ENCODE results near the gene ARL8B.
A peak's percentile ranks its signal among the peaks of the same experiment; 100 is the strongest.
"Not testable (repeated sequence)": the region's sequence is repeated elsewhere in the genome, so short reads cannot be mapped to it uniquely, and the experiment has no call there.

ARL8B gene

DNA sequence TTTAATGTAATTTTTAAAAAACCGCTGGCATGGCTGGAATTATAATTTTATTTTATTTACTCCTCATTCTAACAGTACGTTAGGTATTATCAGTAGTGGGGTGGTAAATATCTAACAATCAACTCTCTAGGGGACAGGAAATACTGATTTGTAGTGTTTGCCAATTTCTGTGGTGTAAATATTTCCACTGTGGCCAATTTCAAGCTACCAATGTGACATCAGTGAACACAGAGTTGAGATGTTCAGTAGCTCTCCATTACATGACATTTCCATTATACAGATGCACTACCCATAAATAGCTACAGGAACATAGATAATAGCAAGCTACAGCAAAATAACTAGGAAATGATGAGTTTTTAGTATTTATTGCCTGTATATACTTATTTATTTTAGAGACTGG lies 10.0 kb upstream of the ARL8B start:
- DNase-seq (ENCODE audit: low spot score), result no peak

DNA sequence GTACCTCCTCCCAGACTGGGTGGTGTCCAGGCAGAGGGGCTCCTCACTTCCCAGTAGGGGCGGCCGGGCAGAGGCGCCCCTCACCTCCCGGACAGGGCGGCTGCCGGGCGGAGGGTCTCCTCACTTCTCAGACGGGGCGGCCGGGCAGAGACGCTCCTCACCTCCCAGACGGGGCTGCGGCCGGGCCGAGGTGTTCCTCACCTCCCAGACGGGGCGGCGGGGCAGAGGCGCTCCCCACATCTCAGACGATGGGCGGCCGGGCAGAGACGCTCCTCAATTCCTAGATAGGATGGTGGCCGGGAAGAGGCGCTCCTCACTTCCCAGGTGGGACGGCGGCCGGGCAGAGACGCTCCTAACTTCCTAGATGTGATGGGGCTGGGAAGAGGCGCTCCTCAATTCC lies 8.4 kb upstream of the ARL8B start:
- not testable (repeated sequence) for DNase-seq (ENCODE audit: low spot score)

DNA sequence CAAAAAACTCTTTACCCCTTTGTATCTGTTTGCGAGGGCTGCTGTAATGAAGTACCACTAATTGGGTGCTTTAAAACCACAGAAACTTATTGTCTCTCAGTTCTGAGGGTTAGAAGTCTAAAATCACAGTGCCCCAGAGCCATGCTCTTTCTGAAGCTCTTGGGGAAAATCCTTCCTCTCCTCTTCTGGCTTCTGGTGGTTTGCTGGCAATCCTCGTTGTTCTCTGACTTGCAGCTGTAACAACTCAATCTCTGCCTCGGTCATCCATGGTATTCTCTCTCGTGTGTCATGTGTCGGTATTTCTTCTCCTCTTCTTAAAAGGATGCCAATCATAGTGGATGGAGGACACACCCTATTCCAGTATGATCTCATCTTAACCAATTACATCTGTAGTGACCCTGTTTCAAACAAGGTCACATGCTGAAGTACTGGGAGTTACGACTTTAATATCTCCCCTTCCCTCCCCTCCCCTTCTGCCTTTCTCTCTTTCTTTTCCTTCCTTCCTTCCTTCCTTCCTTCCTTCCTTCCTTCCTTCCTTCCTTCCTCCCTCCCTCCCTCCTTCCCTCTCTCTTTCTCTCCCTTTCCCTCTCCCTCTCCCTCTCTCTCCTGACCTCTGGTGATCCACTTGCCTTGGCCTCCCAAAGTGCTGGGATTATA lies 6.5 kb upstream of the ARL8B start:
- DNase-seq (ENCODE audit: low spot score), result no peak

DNA sequence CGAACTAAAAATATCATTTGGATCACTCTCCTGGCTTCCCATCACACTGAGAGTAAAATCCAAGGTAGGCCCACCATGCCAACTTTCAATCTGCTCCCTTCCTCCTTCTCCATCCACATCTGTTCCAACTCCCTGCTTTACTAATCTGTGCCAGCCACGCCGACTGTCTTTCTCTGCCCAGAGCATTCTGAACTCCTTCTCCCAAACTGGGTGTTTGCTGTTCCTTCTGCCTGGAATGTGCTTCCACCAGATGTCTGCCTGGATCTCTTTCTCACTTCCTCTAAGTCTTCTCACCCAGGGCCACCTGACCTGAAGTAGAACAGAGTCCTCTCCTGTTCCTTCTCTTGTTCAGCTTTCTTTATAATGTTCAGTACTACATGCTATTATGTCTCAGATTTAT lies 5.6 kb upstream of the ARL8B start:
- no peak for DNase-seq (ENCODE audit: low spot score)

DNA sequence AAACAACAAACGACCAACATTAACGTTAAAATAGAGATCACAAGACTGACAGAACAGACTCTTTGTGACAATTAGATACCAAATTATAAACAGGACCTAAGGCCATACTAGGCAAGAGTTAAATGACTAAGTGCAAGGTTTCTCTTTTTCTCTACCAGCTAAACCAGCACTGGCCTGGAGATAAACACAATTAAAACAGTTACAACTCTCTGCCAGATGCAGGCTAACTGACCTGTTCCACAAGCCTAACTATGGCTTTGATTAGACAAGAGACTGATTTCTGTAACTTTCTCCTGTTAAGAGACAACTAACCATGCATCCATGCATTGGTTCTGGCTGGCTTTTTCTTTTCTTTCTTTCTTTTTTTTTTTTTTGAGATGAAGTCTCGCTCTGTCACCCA lies 1.6 kb upstream of the ARL8B start:
- no peak for DNase-seq (ENCODE audit: low spot score)

DNA sequence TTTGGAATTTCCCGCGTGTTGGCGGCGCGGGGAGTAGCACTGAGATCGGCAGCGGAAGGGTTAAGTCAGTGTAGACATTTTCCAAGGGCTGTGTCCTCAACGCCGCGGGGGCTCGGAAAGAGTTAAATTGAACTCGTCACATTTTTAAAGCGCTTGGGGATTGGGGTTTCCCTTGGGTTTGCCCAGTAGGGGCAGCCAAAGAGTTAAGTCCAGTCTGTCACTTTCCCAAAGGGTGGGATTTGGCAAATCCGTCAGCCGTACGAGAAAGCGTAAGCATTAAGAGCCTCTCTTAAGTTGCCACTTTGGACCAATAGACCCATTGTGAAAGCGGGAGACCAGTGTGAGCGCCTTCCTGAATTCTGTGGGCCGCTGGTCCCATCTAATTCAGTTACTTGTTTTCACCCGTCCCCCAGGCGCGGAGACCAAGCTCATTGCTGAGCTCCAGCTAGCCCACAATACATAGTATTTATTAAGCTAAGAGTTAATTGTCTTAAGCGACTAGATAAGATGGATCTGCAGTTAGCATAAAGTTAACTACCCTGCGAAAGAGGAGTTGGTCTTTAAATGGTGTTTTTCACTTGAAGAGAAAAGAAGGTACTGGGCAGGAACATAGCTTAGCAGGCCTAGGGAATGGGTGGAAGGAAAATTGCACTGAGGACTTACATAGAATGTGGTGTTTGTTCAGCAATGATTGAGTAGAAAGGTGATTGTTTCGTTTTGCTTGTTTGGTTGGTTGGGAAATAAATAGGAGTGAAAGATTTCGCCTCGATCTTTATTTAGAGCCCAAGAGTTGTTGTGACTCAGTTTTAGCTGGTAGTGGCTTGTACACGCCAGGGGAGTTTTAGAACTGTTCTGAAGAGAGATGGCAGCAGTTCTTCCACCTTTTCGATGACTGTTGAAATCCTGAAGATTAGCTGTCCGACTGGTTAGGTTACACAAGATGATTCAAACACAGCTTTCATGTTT lies 932 bp downstream of the ARL8B start:
- DNase-seq (ENCODE audit: low spot score), result peak; percentile 49

DNA sequence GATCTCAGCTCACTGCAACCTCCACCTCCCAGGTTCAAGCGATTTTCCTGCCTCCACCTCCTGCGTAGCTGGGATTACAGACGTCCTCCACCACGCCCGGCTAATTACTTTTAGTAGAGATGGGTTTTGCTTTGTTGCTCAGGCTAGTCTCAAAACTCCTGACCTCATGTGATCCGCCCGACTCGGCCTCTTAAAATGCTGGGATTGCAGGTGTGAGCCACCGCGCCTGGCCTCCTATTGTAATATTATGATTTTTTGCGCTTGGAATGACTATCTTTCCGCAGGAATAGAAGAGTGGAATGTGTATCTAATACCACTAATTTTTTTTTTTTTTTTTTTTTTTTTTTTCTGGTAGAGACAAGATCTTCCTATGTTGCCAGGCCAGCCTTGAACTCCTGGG lies 1.8 kb downstream of the ARL8B start:
- DNase-seq (ENCODE audit: low spot score), result no peak

DNA sequence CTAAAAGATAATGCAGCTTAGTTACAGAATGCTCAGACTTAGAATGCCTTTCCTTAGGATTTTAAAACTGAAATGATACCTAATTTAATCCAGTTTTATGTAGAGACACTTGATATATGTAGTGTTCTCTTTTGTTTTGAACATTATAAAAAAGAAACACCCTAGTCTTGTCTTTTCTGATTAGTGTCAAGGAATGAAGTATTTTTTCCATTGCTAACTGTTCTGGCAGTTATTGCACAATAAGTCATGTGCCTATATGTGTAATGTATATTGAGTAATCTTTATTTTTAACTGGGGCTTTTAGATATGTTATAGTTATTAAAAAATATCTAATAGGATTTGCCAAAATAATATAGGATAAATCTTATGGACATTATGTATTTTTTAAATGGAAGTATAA lies 4.5 kb downstream of the ARL8B start:
- no peak for DNase-seq (ENCODE audit: low spot score)

DNA sequence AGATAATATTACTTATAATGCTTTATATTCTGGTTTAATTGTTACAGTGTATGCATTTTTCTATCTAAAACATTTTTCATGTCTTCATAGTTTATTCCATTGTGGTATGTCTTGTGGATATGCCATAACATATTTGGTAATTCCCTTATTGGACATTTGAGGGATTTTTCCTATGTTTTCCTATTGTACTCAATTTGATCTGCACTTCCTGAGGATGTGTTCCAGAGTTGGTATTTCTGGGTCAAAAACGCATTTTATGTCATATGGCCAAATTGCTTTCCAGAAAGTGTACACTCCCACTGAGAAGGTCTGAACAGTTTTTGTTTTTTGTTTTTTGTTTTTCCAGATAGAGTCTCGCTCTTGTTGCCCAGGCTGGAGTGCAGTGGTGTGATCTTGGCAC lies 6.8 kb downstream of the ARL8B start:
- DNase-seq (ENCODE audit: low spot score), result no peak

DNA sequence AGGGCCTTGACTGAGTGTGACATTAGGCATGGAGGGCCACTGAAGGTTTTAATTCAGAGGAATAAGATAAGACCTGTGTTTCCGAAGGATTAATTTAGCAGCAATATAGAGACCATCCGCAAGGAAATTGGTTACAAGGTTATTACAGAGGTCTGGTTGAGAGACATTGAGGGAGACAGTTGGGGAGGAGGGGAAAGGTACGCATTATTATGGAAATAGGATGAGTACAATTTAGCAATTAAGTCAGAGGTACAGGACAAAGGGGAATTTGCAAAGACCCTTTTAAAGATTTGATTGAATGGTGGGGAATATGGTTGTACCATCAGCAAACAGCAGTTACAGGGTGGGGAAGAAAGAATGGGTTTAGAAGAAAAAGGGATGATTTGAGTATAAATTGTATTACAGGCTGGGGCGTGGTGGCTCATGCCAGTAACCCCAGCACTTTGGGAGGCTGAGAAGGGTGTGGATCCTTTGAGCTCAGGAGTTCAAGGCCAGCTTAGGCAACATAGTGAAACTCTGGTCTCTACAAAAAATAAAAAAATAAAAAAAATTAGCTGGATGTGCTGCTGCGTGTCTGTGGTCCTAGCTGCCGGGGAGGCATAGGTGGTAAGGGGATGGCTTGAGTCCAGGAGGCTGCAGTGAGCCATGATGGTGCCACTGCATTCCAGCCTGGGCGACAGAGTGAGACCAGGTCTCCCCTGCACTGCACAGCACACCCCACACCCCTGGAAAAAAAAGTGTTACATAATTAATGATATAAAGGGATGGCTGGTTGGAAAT lies 11.3 kb downstream of the ARL8B start:
- no peak for DNase-seq (ENCODE audit: low spot score)

DNA sequence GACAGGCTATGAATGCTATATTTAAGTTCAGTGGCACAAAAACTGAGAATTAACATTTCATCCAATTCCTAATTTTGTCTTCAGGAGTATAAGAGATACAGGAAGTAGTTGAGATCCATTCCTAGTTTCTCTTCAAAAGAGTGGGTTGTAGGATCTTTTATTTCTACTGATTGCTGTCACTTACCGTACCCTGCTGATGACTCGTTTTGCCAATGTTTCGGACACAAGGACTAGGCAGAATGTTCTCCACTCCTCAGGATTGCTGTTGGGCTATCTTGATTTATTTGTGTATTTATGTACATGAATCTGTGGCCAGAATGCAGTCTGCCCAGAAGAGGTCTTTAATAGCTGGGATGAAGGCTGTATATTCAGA lies 11.9 kb downstream of the ARL8B start:
- DNase-seq (ENCODE audit: low spot score), result no peak

DNA sequence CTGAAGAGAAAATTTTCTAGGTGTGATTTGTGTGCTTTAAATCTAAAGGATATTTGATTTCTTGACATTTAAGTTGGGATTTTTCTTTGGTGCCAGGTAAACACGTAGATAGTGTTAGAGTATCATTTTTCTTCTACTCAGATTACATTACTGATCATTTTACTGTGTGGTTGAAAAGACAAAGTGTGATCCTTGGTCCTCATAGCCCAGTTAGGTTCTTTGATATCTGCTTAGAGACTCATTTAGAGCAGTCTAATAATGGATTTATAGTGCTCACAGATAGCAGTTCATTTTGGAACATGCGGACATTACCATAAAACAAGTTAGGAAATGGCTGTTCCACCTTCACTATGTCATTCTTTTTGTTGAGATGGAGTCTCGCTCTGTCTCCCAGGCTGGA lies 12.4 kb downstream of the ARL8B start:
- no peak for DNase-seq (ENCODE audit: low spot score)

DNA sequence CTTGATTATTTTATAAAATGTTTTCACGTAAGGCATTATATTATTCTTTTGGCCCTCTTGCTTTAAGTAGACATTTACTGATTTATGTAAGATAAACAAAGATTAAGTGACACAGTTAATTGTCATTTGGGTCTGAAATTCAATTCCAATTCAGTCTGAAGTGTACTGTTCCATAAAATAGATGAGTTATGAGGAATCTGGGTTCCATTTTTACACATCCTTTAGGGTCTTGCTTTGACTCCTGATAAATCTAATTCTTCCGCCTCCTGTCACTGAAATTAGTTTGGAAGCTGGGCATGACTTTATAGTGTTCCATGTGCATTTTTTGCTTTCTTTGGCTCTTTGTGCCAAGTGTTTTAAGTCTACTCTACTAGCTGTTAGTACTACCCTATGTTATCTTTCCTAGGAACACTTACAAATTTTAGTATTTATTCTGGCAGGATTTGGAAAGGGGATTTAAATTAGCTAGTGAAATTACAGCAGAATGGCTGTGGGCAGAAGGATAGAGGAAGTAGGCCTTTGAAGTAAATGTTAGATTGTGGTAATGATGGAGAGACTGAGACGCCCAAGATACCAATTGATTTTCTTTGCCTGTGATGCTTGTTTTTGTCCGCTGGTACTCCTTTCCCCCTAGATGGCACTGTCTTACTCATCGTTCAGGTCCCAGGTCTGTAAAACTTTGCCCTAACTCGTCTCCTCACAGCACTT lies 14.3 kb downstream of the ARL8B start:
- peak; percentile 71 for DNase-seq (ENCODE audit: low spot score)

DNA sequence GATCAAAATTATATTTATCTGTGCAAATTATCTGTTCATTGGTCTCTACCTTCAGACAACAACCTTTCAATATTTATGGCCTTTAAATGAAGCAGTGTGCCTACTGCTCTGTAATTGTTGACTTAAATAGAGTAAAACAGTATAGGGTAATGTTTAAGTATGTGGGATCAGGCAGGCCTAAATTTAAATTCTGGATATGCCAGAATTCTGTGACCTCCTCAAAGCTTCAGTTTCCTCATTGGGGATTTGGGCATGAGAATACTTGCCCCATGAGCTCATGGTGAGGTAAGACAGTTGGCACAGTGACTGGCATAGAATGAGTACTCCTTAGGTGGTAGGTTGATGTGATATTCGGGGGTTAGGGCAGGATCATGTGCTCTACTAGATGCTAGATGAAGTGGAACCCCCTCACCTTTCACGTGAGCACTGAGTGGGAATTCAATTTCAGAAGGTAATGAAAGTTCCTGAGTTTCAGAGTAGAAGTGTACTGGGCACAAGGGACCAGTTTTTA lies 14.9 kb downstream of the ARL8B start:
- DNase-seq (ENCODE audit: low spot score), result no peak

DNA sequence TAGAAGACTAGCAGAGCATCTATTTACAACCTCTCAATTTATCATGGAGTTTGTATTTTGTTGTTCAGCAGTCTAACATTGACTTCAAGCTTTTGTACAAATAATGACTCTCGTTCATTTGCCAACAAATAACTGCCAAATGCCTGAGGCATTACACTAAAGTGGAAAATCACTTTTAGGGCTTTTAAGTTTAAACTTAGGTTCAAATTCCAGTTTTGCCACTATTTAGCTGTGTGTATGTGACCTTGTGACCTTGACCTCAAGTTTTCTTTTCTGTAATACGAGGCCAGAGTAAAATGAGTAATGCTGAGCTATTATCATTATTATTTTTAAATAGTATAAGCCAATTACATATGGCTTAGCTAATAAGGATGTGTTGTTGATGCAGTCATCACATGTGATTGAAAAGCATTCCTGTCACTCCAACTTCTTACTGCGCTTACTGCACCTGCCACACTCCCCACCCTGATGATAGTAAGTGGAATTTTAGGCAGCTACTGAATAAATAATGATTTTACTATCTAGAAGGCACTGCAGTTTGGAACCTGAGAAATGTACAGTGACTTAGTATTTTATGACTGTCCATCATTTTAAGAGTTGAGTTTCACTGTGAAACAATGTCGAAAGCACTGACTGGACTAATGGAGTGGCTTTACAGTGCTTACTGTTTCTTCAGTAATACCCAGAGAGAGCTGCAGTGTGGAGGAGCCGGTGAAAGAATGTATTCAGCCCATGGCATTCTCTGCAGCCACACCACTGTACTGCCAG lies 16.3 kb downstream of the ARL8B start:
- no peak for DNase-seq (ENCODE audit: low spot score)

DNA sequence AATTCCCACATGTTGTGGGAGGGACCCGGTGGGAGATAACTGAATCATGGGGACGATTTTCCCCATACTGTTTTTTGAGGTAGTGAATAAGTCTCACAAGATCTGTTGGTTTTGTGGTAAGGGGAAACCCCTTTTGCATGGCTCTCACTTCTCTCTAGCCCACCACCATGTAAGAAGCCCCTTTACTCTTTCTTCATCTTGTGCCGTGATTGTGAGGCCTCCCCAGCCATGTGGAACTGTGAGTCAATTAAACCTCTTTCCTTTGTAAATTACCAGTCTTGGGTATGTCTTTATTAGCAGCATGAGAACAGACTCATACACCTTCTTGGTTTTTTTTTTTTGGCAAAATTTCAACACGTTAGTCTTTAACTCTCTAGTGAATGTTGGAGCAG lies 18.1 kb downstream of the ARL8B start:
- no peak for DNase-seq (ENCODE audit: low spot score)

DNA sequence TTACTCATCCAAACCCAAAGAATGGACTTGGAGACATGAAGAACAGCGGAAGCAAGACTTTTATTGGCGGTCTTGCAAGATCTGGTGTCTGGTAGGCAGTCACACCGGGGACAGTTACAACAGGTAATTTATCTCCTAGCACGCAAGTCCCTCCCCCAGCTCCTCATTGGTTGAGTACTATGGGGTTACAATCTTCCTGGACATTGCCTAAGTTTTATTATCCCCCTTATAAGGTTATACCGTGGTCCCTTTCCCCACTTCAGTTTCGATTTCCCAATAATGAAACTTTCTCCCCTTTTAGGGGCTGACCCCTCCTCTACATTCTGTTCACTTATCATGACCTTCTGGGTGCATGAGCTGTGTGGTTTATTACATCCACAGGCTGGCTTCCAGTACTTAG lies 18.7 kb downstream of the ARL8B start:
- no peak for DNase-seq (ENCODE audit: low spot score)

DNA sequence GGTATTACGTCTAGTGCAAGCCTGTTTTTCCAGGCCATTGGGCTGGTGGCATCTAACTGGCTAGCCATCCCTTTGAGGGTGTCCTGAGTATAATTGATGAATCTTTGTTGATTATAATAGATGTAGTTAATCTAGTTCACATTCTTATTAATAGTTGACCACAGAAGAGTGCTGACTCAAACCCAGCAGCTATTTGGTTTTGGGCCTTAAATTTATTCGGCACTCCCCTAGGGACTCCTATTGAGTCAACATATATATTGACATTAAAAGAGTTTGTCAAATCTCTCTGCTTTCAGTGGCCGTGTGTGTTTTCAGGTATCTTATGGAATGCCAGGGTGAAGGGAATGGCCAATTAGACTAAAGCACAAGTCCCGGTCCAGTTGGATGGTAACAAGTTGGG lies 19.7 kb downstream of the ARL8B start:
- DNase-seq (ENCODE audit: low spot score), result no peak

DNA sequence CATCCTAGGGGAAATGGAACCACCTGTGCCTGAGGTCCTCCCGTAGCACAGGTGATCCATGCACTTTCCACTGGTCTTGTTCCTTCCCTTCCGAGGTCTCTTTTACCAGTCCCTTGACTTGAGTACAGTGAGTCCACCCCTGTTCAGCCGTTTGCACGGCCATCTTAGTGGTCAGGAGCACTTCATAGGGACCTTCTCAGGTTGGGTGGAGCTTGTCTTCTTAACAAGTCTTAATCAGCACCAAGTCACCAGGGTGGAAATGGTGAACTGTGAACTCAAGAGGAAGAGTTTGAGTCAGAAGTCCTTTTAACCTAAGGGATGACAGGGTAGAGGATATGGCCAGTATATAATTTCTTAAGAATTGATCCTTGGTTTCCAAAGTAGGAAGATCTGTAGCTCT lies 21.4 kb downstream of the ARL8B start:
- no peak for DNase-seq (ENCODE audit: low spot score)

DNA sequence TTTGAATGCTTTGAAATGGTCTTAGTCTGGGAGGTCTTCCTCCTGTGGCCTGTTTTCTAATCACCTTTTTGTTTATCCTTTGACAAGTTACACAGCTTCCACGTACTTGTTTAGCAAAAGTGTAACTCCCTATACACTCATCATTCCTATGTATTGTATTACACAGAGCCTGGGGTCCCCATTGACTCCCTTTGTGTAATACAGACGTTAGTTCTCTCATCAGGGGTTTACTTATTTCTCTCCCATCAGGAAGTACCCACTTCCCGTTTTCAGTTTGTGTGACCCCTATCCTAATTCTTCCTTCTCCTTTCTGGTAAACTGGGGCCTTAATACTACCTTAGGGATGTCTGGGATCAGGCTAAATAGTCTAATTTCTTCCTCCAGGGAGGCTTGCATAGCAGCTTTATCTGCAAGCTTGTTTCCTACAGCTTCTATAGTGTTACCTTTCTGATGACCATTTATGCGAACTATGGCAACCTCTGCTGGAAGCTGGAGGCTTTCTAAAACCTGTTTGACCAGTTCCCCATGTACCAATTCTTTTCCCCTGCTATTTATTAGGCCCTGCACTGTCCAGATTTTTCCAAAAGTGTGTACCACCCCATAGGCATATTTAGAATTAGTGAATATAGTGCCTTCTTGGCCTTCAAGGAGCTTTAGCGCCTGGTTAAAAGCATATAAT lies 22.4 kb downstream of the ARL8B start:
- no peak for DNase-seq (ENCODE audit: low spot score)

DNA sequence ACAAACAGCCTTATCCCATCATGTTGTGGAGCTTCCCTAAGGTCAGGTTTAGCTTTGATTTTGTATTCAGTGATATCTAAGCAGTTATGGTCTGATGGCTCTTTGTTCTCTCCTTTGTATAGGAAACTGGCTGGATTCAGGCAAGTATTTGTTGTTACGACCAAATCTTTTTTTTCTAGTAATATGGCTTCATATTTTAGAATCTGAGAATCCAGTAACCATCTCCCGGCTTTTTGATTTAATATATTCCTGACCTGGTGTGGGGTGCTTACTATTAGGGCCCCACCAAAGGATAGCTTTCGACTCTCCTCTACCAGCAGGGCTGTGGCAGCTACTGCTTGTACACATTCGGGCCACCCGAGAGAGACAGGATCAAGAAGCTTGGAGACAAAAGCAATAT lies 23.0 kb downstream of the ARL8B start:
- no peak for DNase-seq (ENCODE audit: low spot score)

Measured in CD4-positive, alpha-beta T cell treated with Interleukin-2 at 100 ng/mL for 4 hours (primary cell).